Hepatocyte (in vitro differentiated cells): Measurements from ENCODE around the gene STK38.

Source experiments
- CTCF ChIP-seq: fragments of 200-600 bp; sonication (generic); IDR thresholded peaks from 2 replicates; pipeline ENCODE4 v1.5.1; 2016; ENCODE audit warnings: antibody characterized with exemption, mild to moderate bottlenecking; ENCODE audit not compliant: poor library complexity
- EZH2 ChIP-seq: fragments of 200-600 bp; sonication (generic); IDR thresholded peaks from 2 replicates; pipeline ENCODE4 v1.6.1; 2016; ENCODE audit warnings: antibody characterized with exemption, mild to moderate bottlenecking, borderline replicate concordance

DNA sequence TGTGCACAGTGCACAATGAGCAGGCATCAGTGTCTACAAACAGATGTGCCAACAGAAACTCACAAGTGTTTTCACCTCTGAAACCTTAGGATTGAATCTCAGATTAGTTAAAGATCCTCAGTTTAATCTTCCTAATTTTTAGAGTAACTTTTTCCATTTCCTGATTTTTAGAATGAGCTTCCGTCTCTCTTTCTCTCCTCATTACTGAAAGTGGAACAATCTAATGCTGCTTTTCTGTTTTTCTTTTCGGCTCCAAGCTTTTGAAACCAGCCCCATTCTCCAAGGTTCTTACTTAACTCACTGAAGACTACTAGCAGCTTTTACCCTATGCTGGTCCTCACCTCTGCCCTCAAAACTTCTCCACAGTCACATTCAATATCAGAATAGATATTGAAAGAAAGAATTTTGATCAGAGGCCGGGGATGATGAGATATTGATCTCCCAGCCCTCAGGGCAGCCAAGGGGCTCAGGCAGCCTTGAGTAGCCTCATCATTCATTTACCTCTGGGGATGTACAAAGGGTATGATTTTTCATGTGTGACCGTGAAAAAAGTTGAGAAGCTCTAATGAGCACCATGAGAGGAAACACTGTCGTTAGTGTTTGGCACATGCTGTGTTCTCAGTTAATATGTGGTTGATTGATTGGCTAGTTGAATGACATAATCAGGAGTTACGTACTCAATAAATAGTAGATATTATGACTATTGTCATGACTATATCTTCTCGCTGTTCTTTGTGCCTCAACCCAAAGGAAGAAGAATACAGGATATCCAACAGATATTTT, 11.9 kb upstream of the STK38 start:
- TF ChIP-seq CTCF = no peak
- TF ChIP-seq EZH2 = no peak
